ENCODE measurements around the gene G3BP2. TPM values are rescaled to one million over a fixed set of nuclear protein-coding genes. Genes with fewer than 3 reads are reported as not detected.

Gene G3BP2
- total and polyA plus RNA-seq, 9 of the 15 experiments (the other 6 are each of a cell fraction or from before 2014, with no cell fraction given), result 25.2 to 222 (median 130) TPM

- TF ChIP-seq RBM17 (IDR thresholded peaks at IDR 0.05; ENCODE audit: borderline replicate concordance, low read depth, low read length) (no peak), NFRKB (IDR thresholded peaks at IDR 0.05; ENCODE audit: low read depth) (peak; percentile 79; the same call in 1 of the 2 replicates), BACH1 (tag; IDR thresholded peaks at IDR 0.05) (peak; percentile 68; the same call in 1 of the 2 replicates), RBM34 (IDR thresholded peaks at IDR 0.05; ENCODE audit: borderline replicate concordance, insufficient read depth, low read length) (no peak), MLLT1 (IDR thresholded peaks at IDR 0.05) (peak; percentile 35 to 82; a peak in 2 of 4 replicates), ETV6 (IDR thresholded peaks at IDR 0.05; ENCODE audit: borderline replicate concordance in 1 of 2, low read depth in 2 of 2, low read length in 1 of 2) (no peak), ETV6 (CRISPR knock-in tag; IDR thresholded peaks at IDR 0.05; ENCODE audit: borderline replicate concordance) (no peak), BCOR (IDR thresholded peaks at IDR 0.05) (no peak; the same call in 1 of the 2 replicates), ZNF551 (CRISPR knock-in tag; IDR thresholded peaks at IDR 0.05) (no peak), PHF21A (IDR thresholded peaks at IDR 0.05; ENCODE audit: borderline replicate concordance, low read depth) (no peak), C11orf30 (IDR thresholded peaks at IDR 0.05; ENCODE audit: low read depth) (0 out of 2 replicates have a peak, but pooled peaks have one; percentile 19), KLF1 (tag; IDR thresholded peaks at IDR 0.05) (no peak), STAG1 (CRISPR knock-in tag; IDR thresholded peaks at IDR 0.05; ENCODE audit: borderline replicate concordance) (no peak), CREB3L1 (IDR thresholded peaks at IDR 0.05; ENCODE audit: borderline replicate concordance, low read depth) (0 out of 2 replicates have a peak, but pooled peaks have one; percentile 18), SMARCC2 (IDR thresholded peaks at IDR 0.05; ENCODE audit: low read depth) (no peak), CCNT2 (IDR thresholded peaks at IDR 0.05; ENCODE audit: borderline replicate concordance, extremely low read depth, insufficient read length, low read depth, low read length) (peak; percentile 84), RAD51 (IDR thresholded peaks at IDR 0.05; ENCODE audit: borderline replicate concordance, low read depth) (no peak), FOXO4 (CRISPR knock-in tag; IDR thresholded peaks at IDR 0.05) (no peak), CHD4 (IDR thresholded peaks at IDR 0.05; ENCODE audit: insufficient read depth, insufficient replicate concordance, low read depth, low read length, poor library complexity, severe bottlenecking) (no peak), E2F5 (CRISPR knock-in tag; IDR thresholded peaks at IDR 0.05) (peak; percentile 72; the same call in 1 of the 2 replicates), POLR3A (IDR thresholded peaks at IDR 0.05; ENCODE audit: borderline replicate concordance, extremely low read depth, insufficient read depth, insufficient read length) (no peak), MAFF (IDR thresholded peaks at IDR 0.05; ENCODE audit: low read length) (no peak)
Observed at GRCh38 chr4:75673027-75673958, at the start of gene G3BP2 (continued).

Measured in K562 (cell line).